Measurements from ENCODE around the gene CD14.
"Not testable (repeated sequence)": the region's sequence is repeated elsewhere in the genome, so short reads cannot be mapped to it uniquely, and the experiment has no call there.

Gene CD14

DNA sequence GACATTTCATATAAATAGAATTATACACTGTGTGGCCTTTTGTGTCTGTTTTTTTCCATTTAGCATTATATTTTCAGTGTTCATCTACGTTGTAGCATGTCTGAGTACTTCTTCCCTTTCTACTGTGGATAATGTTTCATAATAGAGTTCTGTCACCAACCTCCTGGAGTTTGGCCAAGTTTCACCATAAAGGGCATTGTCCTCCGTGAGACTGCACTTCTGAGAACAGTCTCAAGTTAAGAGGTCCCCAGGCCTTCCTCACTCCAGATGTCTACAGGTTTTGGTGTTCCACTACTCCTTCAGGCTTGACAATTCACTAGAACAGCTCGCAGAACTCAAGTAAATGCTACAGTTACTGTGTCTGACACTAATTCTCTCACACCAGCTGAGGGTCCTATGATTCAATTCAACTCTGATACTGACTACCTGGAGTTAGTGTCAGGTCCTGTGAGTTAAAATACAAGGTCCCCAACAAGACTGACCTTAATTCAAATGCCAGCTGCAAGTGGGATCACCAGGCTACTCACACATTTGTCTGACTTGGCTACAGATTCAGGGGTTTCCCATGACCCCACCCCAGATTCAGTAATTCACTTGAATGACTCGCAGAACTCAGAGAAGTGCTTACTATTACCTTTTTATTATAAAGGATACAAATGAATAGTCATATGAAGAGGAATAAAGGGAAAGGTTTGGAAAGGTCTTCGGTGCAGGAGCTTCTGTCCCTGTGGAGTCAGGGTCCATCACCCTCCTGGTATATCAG, 37.3 kb downstream of the CD14 start:
- no peak for DNase-seq (ENCODE audit: low spot score)

DNA sequence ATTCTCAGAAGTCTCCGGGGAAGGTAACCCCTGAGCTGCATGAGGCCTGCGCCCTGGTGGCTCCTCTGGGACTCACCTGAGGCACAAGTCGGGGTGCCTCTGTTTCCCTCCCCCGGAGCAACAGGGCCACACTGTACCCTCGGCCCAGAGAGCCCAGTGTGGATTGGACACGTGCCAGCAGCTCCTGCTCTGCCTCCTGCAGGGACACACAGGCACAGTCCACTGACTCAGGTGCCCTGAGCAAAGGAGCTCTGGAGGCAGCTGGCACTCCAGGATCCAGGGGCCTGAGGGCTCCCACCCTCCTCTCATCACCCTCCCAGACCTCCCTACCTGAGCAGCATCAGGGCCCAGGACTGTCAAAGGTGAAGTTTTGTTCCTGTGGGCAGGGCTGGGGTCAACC, 38.8 kb downstream of the CD14 start:
- DNase-seq (ENCODE audit: low spot score): no peak

DNA sequence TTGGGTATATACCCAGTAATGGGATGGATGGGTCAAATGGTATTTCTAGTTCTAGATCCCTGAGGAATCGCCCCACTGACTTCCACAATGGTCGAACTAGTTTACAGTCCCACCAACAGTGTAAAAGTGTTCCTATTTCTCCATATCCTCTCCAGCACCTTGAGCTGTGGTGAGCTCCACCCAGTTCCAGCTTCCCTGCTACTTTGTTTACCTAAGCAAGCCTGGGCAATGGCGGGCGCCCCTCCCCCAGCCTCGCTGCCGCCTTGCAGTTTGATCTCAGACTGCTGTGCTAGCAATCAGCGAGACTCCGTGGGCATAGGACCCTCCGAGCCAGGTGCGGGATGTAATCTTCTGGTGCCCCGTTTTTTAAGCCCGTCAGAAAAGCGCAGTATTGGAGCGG, 39.9 kb downstream of the CD14 start:
- DNase-seq (ENCODE audit: low spot score): not testable (repeated sequence)

DNA sequence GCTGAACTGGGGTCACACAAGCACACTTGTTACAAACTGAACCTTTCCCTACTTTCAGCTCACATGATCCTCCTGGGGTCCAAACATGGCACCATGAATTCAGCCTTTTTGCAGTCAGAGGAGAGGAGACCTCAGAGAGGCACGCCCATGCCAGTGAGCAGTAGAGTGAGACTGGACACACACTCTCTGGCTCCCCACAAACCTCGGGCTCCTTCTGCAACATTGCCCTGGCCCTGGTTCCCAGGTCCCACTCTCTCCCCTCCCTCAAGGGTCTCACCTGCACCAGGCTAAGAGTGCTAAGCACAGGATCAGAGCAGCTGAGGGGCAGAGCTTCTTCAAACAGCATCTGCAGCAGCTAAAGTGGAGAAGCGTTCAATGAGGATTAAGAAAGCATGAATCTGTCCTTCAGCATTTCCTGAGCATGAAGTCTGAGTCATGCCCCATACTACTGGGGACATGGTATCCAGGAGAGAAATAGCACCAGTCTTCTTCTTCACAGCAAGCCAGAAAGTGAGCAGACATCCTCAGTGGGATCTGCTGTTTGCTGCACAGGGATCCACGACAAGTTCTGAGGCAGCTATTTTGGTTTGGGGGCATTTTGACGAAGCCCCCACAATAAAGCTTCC, 41.1 kb downstream of the CD14 start:
- no peak for DNase-seq (ENCODE audit: low spot score)

DNA sequence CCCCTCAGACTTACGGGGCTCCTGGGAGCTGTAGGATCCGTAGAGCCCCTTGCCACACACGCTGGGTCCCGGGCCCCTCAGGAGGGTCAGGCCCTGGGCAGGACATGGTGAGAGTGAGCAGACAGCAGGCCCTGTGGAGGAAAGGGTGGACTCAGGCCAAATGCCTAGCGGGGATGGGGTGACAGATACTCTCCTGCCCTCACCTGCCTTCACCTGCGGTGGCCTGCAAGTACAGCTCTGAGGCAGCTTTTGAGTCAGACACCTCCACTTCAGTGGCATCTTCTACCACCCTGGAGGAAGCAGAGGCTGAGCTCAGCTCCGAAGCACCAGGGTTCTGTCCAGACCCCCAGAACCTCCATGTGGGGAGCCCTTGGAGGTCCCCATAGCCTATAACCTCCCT, 42.1 kb downstream of the CD14 start:
- no peak for DNase-seq (ENCODE audit: low spot score)

DNA sequence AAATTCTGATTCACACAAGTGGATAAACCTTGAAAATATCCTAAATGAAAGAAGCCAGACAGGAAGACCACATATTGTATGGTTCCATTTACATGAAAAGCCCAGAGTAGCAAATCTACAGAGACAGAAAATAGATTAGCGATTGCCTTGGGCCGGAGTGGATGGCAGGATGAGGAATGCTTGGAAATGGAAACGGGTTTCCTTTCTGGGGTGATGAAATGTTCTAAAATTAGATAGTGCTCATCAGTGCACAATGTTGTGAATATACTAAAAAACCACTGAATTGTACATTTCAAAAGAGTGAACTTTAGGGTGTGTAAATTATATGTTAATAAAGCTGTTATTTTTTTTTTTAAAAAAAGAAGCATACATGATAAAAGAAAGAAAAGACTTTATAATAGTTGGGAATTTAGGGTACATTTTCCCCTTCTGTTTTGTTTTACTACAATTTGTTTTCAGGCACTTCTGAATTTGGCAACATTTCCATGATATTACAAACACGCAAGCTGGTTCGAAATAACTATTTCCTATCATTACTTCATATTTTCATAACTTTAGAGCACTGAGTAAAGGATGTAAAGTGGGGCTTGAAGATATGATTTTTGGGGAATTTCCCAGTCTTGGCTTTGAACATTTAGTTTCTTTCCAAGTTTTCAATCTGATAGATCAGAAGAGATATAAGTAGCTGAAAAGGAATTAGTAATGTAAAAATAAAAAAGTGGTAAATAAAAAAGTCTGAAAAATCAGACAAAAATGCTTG, 44.5 kb downstream of the CD14 start:
- no peak for DNase-seq (ENCODE audit: low spot score)

- no peak for DNase-seq (ENCODE audit: low spot score)
These were observed 45.5 kb downstream of the CD14 start for GRCh38 chr5:140587495-140587894.

Data from D341Med (cell line).